ENCODE results near the gene GGTLC2.
A peak's percentile ranks its signal among the peaks of the same experiment; 100 is the strongest.

GGTLC2 gene

GRCh38 chr22:22691716-22692701 is 47.6 kb downstream of the GGTLC2 start:
- DNase-seq (ENCODE audit: low spot score) = no peak

GRCh38 chr22:22692707-22693530 is 48.5 kb downstream of the GGTLC2 start:
- peak; percentile 86 for DNase-seq (ENCODE audit: low spot score)

- DNase-seq (ENCODE audit: low spot score) = no peak
Observed at GRCh38 chr22:22693531-22693884, 49.1 kb downstream of the GGTLC2 start.

GRCh38 chr22:22694106-22694505 is 49.7 kb downstream of the GGTLC2 start:
- DNase-seq (ENCODE audit: low spot score) = no peak

GRCh38 chr22:22696104-22696503 is 51.7 kb downstream of the GGTLC2 start:
- DNase-seq (ENCODE audit: low spot score) = no peak

All from iPS-NIHi11 (cell line).